ENCODE results near the gene KRT16.
"Not testable (repeated sequence)": the region's sequence is repeated elsewhere in the genome, so short reads cannot be mapped to it uniquely, and the experiment has no call there.

The KRT16 gene

GRCh38 chr17:41585301-41586056 is 27.1 kb downstream of the KRT16 start:
- in situ Hi-C loops (cut with MboI; ENCODE audit: low sequenced_read_pairs) = no loop called here

GRCh38 chr17:41584331-41584927 is 28.1 kb downstream of the KRT16 start:
- in situ Hi-C loops (cut with MboI; ENCODE audit: low sequenced_read_pairs) = not testable (repeated sequence)

GRCh38 chr17:41583137-41584127 is 29.1 kb downstream of the KRT16 start:
- in situ Hi-C loops (cut with MboI; ENCODE audit: low sequenced_read_pairs) = no loop called here

- in situ Hi-C loops (cut with MboI; ENCODE audit: low sequenced_read_pairs) = not testable (repeated sequence)
Measured at GRCh38 chr17:41582061-41582968, 30.3 kb downstream of the KRT16 start.

- in situ Hi-C loops (cut with MboI; ENCODE audit: low sequenced_read_pairs) = no loop called here
Measured at GRCh38 chr17:41581366-41582060, 31.1 kb downstream of the KRT16 start.

- in situ Hi-C loops (cut with MboI; ENCODE audit: low sequenced_read_pairs) = no loop called here
Measured at GRCh38 chr17:41580687-41581365, 31.7 kb downstream of the KRT16 start.

- in situ Hi-C loops (cut with MboI; ENCODE audit: low sequenced_read_pairs) = no loop called here
Measured at GRCh38 chr17:41580244-41580575, 32.4 kb downstream of the KRT16 start.

- in situ Hi-C loops (cut with MboI; ENCODE audit: low sequenced_read_pairs) = no loop called here
Measured at GRCh38 chr17:41579484-41580243, 32.9 kb downstream of the KRT16 start.

GRCh38 chr17:41578971-41579370 is 33.6 kb downstream of the KRT16 start:
- in situ Hi-C loops (cut with MboI; ENCODE audit: low sequenced_read_pairs) = no loop called here

- in situ Hi-C loops (cut with MboI; ENCODE audit: low sequenced_read_pairs) = no loop called here
Measured at GRCh38 chr17:41578538-41578937, 34.0 kb downstream of the KRT16 start.

- in situ Hi-C loops (cut with MboI; ENCODE audit: low sequenced_read_pairs) = not testable (repeated sequence)
Measured at GRCh38 chr17:41576740-41577139, 35.8 kb downstream of the KRT16 start.

- in situ Hi-C loops (cut with MboI; ENCODE audit: low sequenced_read_pairs) = no loop called here
Measured at GRCh38 chr17:41575336-41575735, 37.2 kb downstream of the KRT16 start.

- in situ Hi-C loops (cut with MboI; ENCODE audit: low sequenced_read_pairs) = no loop called here
Measured at GRCh38 chr17:41571561-41572434, 40.8 kb downstream of the KRT16 start, which contains the start of gene KRT9. Gene KRT9, minus strand, starts transcription at chr17:41572059. Its CDS starts 67 bp downstream, at chr17:41571992.

- in situ Hi-C loops (cut with MboI; ENCODE audit: low sequenced_read_pairs) = no loop called here
Measured at GRCh38 chr17:41567317-41567716, 45.2 kb downstream of the KRT16 start.

- in situ Hi-C loops (cut with MboI; ENCODE audit: low sequenced_read_pairs) = no loop called here
Measured at GRCh38 chr17:41565338-41565737, 47.2 kb downstream of the KRT16 start.

- in situ Hi-C loops (cut with MboI; ENCODE audit: low sequenced_read_pairs) = no loop called here
Measured at GRCh38 chr17:41563607-41564170, 48.9 kb downstream of the KRT16 start.

- in situ Hi-C loops (cut with MboI; ENCODE audit: low sequenced_read_pairs) = no loop called here
Measured at GRCh38 chr17:41561554-41561953, 51.0 kb downstream of the KRT16 start.
